Thyroid gland (tissue), 4 donors: ENCODE measurements around the gene LCE1F. TPM values are rescaled to one million over a fixed set of nuclear protein-coding genes. Genes with fewer than 3 reads are reported as not detected.

Experiments
- DNase-seq, 2 donors: peaks; one replicate each; pipeline ENCODE4 v3.0.0-alpha.2; 2019
- H3K27ac ChIP-seq, 3 donors: fragments of 200-600 bp; sonication (generic); 1 replicate in 2 of 3; 2 replicates in 1 of 3; pipeline ENCODE4 v1.5.1; 2016 to 2019; ENCODE audit warnings: mild to moderate bottlenecking in 1 of 3, moderate library complexity in 1 of 3
- H3K27me3 ChIP-seq: fragments of 200-600 bp; sonication (generic); one replicate; pipeline ENCODE4 v1.5.1; 2019
- H3K36me3 ChIP-seq, 2 donors: fragments of 200-600 bp; sonication (generic); one replicate each; pipeline ENCODE4 v1.5.1; 2016 to 2019
- H3K4me1 ChIP-seq, 2 donors: fragments of 200-600 bp; sonication (generic); one replicate each; pipeline ENCODE4 v1.5.1; 2017 to 2019
- H3K4me3 ChIP-seq, 3 donors: fragments of 200-600 bp; sonication (generic); replicated peaks in 1 of 3; 1 replicate in 2 of 3; 2 replicates in 1 of 3; pipeline ENCODE4 v1.5.1; 2016; ENCODE audit warnings: mild to moderate bottlenecking in 1 of 3
- H3K9me3 ChIP-seq: fragments of 200-600 bp; sonication (generic); one replicate; pipeline ENCODE4 v1.5.1; 2017
- CTCF ChIP-seq, 6 experiments: fragments of 200-600 bp in 3 of 6; fragments of 450-650 bp in 3 of 6; sonication (generic) in 3 of 6; IDR thresholded peaks; one replicate each; pipeline ENCODE4 v1.5.1; 2016 to 2019; ENCODE audit warnings: antibody characterized with exemption in 6 of 6, mild to moderate bottlenecking in 2 of 6, inconsistent platforms in 1 of 6, moderate library complexity in 1 of 6
- POLR2A ChIP-seq, 2 donors: fragments of 450-650 bp; IDR thresholded peaks; one replicate each; pipeline ENCODE4 v1.6.1; 2017; ENCODE audit warnings: antibody characterized with exemption in 2 of 2, mild to moderate bottlenecking in 2 of 2, moderate library complexity in 1 of 2
- WGBS, 2 donors: methylation state at CpG; one replicate each; pipeline ENCODE4 v1.1.5; 2017; 5-methylcytosine and 5-hydroxymethylcytosine counted together
- intact Hi-C: fragments of 100-400 bp; cut with DNase I; formaldehyde crosslinking; loops from one replicate; pipeline ENCODE4 v1.15.1; 2023
- total RNA-seq, 4 donors: library from RNA; depleted of rRNA; stranded (reverse); fragments of >200 nt; gene quantifications; one replicate each; pipeline ENCODE4 v1.2.3, GENCODE V29; 2016

Gene LCE1F
- total RNA-seq, 4 donors from 2014 or later, result not detected

GRCh38 chr1:152786077-152786476, 11.1 kb downstream of the LCE1F start, which contains the start of gene LCE1E:
Gene LCE1E (plus strand): TSS chr1:152786257. CDS start chr1:152787300, 1,043 bp downstream.
- no peak for DNase-seq
- TF ChIP-seq POLR2A (IDR thresholded peaks at IDR 0.05) (no peak), CTCF (IDR thresholded peaks at IDR 0.05) (no peak)
- Histone ChIP-seq H3K4me3 (no peak within 1 kb of the TSS), H3K4me1 (no peaks in the 10 kb centered on the region), H3K36me3 (no peaks in the 10 kb centered on the region), H3K27ac (no peak within 1 kb of the TSS), H3K27me3 (no peaks in the 10 kb centered on the region), H3K9me3 (no peaks in the 10 kb centered on the region)
- intact Hi-C loops, result no loop called here
- 48 to 49% methylated on average over 2 of the region's 2 CpGs for WGBS, 2 donors

DNA sequence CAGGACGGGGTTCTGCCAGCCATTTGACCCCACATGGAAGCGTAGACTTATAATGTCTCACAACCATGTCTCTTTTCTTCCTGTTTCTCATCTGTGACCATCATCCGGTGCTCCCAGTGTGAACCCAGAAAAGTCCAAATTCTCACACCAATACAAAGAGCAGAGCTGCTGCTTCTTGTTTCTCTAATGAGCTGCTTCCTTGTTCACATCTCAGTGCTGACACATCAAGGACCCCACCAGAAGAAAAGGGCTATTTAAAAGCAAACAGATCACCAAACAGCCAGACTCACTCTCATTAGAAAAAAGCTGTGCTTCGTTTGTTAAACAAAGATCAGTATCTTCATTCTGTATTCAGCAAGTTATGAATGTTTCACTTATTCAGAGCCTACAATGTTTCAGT, 20.7 kb downstream of the LCE1F start:
- 68 to 72% methylated on average over 4 of the region's 4 CpGs for WGBS, 2 donors
- H3K9me3 ChIP-seq, result no peaks in the 10 kb centered on the region
- H3K4me3 ChIP-seq, result no peak overlapping the region
- no peaks in the 10 kb centered on the region for H3K27me3 ChIP-seq
- H3K36me3 ChIP-seq, result no peaks in the 10 kb centered on the region
- no peaks in the 10 kb centered on the region for H3K4me1 ChIP-seq
- intact Hi-C loops, result no loop called here
- TF ChIP-seq POLR2A (IDR thresholded peaks at IDR 0.05) (no peak), CTCF (IDR thresholded peaks at IDR 0.05) (no peak)
- no peak overlapping the region for H3K27ac ChIP-seq
- DNase-seq, result no peak

DNA sequence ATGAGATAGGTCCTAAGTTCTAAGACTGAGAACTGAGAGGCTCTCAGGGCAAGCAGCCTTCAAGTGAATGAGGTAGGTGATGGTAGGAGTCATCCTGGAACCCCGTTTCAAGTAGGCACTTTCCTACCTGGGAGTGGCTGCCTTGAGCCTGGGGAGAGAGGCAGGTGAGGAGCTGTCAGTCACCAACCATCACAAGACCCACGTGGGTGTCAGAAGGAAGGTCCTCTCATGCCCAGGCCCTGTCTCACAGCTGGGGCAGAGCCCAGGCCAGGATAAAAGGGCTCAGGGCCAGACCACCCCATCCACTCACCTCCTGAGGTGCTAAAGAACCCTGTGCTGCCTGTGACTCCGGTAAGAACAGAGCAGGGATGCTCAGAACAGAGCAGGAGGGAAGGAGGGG, 21.5 kb downstream of the LCE1F start, which contains the start of gene LCE1D:
TSS of gene LCE1D (plus strand) at position 301 of the 400 bp plus-strand sequence. CDS start 1,074 bp downstream, outside the sequence.
- H3K36me3 ChIP-seq, result no peaks in the 10 kb centered on the region
- DNase-seq, result no peak
- no peaks in the 10 kb centered on the region for H3K9me3 ChIP-seq
- WGBS, 2 donors, result 26 to 42% methylated on average over 2 to 3 of the region's 3 CpGs
- H3K27me3 ChIP-seq, result no peaks in the 10 kb centered on the region
- H3K27ac ChIP-seq, result no peak within 1 kb of the TSS
- intact Hi-C loops, result no loop called here
- TF ChIP-seq POLR2A (IDR thresholded peaks at IDR 0.05), result no peak
- TF ChIP-seq CTCF (IDR thresholded peaks at IDR 0.05), result no peak
- H3K4me3 ChIP-seq, result no peak within 1 kb of the TSS
- no peaks in the 10 kb centered on the region for H3K4me1 ChIP-seq

DNA sequence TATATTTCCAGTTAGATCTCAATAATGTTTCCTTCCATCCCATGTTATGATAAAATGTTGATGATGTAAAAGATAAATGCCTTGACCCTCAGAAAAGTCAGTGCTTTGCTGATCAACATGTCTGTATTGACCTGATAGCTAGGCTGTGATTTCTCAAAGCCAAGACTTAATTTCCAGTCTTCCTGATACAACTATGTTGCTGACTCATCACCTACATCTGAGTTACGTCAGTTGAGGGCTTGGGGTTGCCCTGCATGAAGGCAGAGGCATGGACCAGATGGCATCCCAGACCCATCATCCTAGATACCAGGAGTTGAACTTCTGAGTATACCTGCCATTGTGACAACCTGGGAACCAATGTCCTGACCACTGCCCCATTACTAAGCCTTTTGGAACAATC, 26.4 kb downstream of the LCE1F start:
- Histone ChIP-seq H3K27me3 (no peaks in the 10 kb centered on the region), H3K4me1 (no peaks in the 10 kb centered on the region), H3K4me3 (no peak overlapping the region), H3K9me3 (no peaks in the 10 kb centered on the region), H3K27ac (no peak overlapping the region), H3K36me3 (no peaks in the 10 kb centered on the region)
- WGBS, 2 donors, result 62 to 89% methylated on average over 1 of the region's 1 CpG
- intact Hi-C loops, result no loop called here
- no peak for DNase-seq
- TF ChIP-seq POLR2A (IDR thresholded peaks at IDR 0.05) (no peak), CTCF (IDR thresholded peaks at IDR 0.05) (no peak)

- no peak for DNase-seq
Measured at GRCh38 chr1:152806576-152806975, 31.6 kb downstream of the LCE1F start, which contains the start of gene LCE1C. Gene LCE1C (minus strand): TSS chr1:152806651. CDS start chr1:152805478, 1,173 bp downstream.

More at GRCh38 chr1:152806576-152806975, 31.6 kb downstream of the LCE1F start, which contains the start of gene LCE1C:
- Histone ChIP-seq H3K4me1 (no peaks in the 10 kb centered on the region), H3K27me3 (no peaks in the 10 kb centered on the region), H3K9me3 (no peaks in the 10 kb centered on the region), H3K4me3 (no peak within 1 kb of the TSS), H3K36me3 (no peaks in the 10 kb centered on the region), H3K27ac (no peak within 1 kb of the TSS)
- WGBS, 2 donors, result 27 to 30% methylated on average over 3 of the region's 3 CpGs
- intact Hi-C loops, result no loop called here
- no peak for TF ChIP-seq CTCF (IDR thresholded peaks at IDR 0.05)
- TF ChIP-seq POLR2A (IDR thresholded peaks at IDR 0.05), result no peak
